Ureter (tissue), 1 donor: ENCODE data around the gene CDC37L1. TPM values are rescaled to one million over a fixed set of nuclear protein-coding genes. Genes with fewer than 3 reads are reported as not detected.
"Not testable (repeated sequence)": the region's sequence is repeated elsewhere in the genome, so short reads cannot be mapped to it uniquely, and the experiment has no call there.

Source experiments
- DNase-seq: peaks from one replicate; pipeline ENCODE4 v3.0.0-alpha.2; 2020; ENCODE audit warnings: low spot score
- total RNA-seq: library from RNA; stranded (reverse); gene quantifications from one replicate; pipeline ENCODE4 v1.2.4, GENCODE V29; 2023
- donor health status: DM: yes; HTN: yes; CAD: no.

Gene CDC37L1
- 18.3 TPM for total RNA-seq

- DNase-seq: peak; percentile 100
Observed at GRCh38 chr9:4679268-4680172, at the start of gene CDC37L1. CDC37L1 (plus strand) TSS chr9:4679569; CDS start chr9:4679768, 199 bp downstream.

GRCh38 chr9:4630836-4631235 lies 48.5 kb upstream of the CDC37L1 start:
- DNase-seq: no peak

- no peak for DNase-seq
Observed at GRCh38 chr9:4638968-4639367, 40.4 kb upstream of the CDC37L1 start.

- DNase-seq: no peak
Observed at GRCh38 chr9:4639420-4639819, 39.9 kb upstream of the CDC37L1 start.

GRCh38 chr9:4640027-4640426 lies 39.3 kb upstream of the CDC37L1 start:
- no peak for DNase-seq

- DNase-seq: no peak
Observed at GRCh38 chr9:4642351-4642750, 37.0 kb upstream of the CDC37L1 start.

GRCh38 chr9:4654084-4654483 lies 25.3 kb upstream of the CDC37L1 start:
- no peak for DNase-seq

GRCh38 chr9:4654538-4654937 lies 24.8 kb upstream of the CDC37L1 start:
- no peak for DNase-seq

- not testable (repeated sequence) for DNase-seq
Observed at GRCh38 chr9:4656196-4656595, 23.2 kb upstream of the CDC37L1 start.

- DNase-seq: no peak
Observed at GRCh38 chr9:4656621-4657020, 22.7 kb upstream of the CDC37L1 start.

GRCh38 chr9:4657426-4658159 lies 21.8 kb upstream of the CDC37L1 start:
- no peak for DNase-seq

GRCh38 chr9:4660665-4661064 lies 18.7 kb upstream of the CDC37L1 start:
- DNase-seq: not testable (repeated sequence)

GRCh38 chr9:4661165-4661564 lies 18.2 kb upstream of the CDC37L1 start:
- DNase-seq: no peak

GRCh38 chr9:4661611-4662010 lies 17.8 kb upstream of the CDC37L1 start:
- no peak for DNase-seq

- peak; percentile 94 for DNase-seq
Observed at GRCh38 chr9:4662108-4662988, 17.0 kb upstream of the CDC37L1 start, which contains the start of gene PLPP6. PLPP6 (plus strand) TSS chr9:4662294; CDS start chr9:4662376, 82 bp downstream.

- no peak for DNase-seq
Observed at GRCh38 chr9:4662989-4663792, 16.2 kb upstream of the CDC37L1 start.

GRCh38 chr9:4663956-4664355 lies 15.4 kb upstream of the CDC37L1 start:
- DNase-seq: no peak

GRCh38 chr9:4665357-4665756 lies 14.0 kb upstream of the CDC37L1 start:
- no peak for DNase-seq

GRCh38 chr9:4666042-4666699 lies 13.2 kb upstream of the CDC37L1 start, which contains the start of gene SPATA6L:
SPATA6L (minus strand) TSS chr9:4666480; CDS start chr9:4666250, 230 bp downstream.
- DNase-seq: peak; percentile 56

GRCh38 chr9:4667681-4668080 lies 11.7 kb upstream of the CDC37L1 start:
- no peak for DNase-seq
